H9 (cell line): Measurements from ENCODE around the gene YY2. TPM values are rescaled to one million over a fixed set of nuclear protein-coding genes. Genes with fewer than 3 reads are reported as not detected.

Experiments
- DNase-seq: peaks from one replicate; pipeline ENCODE4 v3.0.0-alpha.2; 2017
- H2AFZ ChIP-seq: one replicate; pipeline ENCODE4 v1.6.1; 2013; ENCODE audit warnings: mild to moderate bottlenecking, low read length, control low read depth, moderate library complexity
- H2AK5ac ChIP-seq: 2 replicates; pipeline ENCODE4 v1.6.1; 2013; ENCODE audit warnings: low read length, control low read depth, mixed read lengths; ENCODE audit not compliant: insufficient read length
- H2BK120ac ChIP-seq: one replicate; pipeline ENCODE4 v1.6.1; 2013; ENCODE audit warnings: low read depth, mild to moderate bottlenecking, low read length, control low read depth, inconsistent platforms; ENCODE audit not compliant: poor library complexity, severe bottlenecking
- H2BK12ac ChIP-seq: 2 replicates; pipeline ENCODE4 v1.6.1; 2013; ENCODE audit warnings: low read length, control low read depth, mixed read lengths, low read depth; ENCODE audit not compliant: insufficient read length
- H2BK15ac ChIP-seq: 2 replicates; pipeline ENCODE4 v1.6.1; 2013; ENCODE audit warnings: low read depth, low read length, control low read depth
- H2BK20ac ChIP-seq: one replicate; pipeline ENCODE4 v1.6.1; 2013; ENCODE audit warnings: low read depth, mild to moderate bottlenecking, low read length, control low read depth, inconsistent platforms; ENCODE audit not compliant: poor library complexity, severe bottlenecking
- H2BK5ac ChIP-seq: 2 replicates; pipeline ENCODE4 v1.6.1; 2013; ENCODE audit warnings: low read length, control low read depth, mixed read lengths; ENCODE audit not compliant: insufficient read length
- H3K14ac ChIP-seq: 2 replicates; pipeline ENCODE4 v1.6.1; 2013; ENCODE audit warnings: low read length, control low read depth; ENCODE audit not compliant: insufficient read depth
- H3K18ac ChIP-seq: 2 replicates; pipeline ENCODE4 v1.6.1; 2013; ENCODE audit warnings: low read depth, mild to moderate bottlenecking, mixed read lengths, low read length, control low read depth; ENCODE audit not compliant: insufficient read length
- H3K23ac ChIP-seq: 2 replicates; pipeline ENCODE4 v1.6.1; 2013; ENCODE audit warnings: low read length, control low read depth, mixed read lengths, low read depth; ENCODE audit not compliant: insufficient read length
- H3K23me2 ChIP-seq: 2 replicates; pipeline ENCODE4 v1.6.1; 2013; ENCODE audit warnings: low read depth, mild to moderate bottlenecking, mixed read lengths, low read length, control low read depth; ENCODE audit not compliant: insufficient read length, poor library complexity, severe bottlenecking
- H3K27ac ChIP-seq: 2 replicates; pipeline ENCODE4 v1.5.1; 2013; ENCODE audit warnings: low read length, control low read depth, mixed read lengths, low read depth; ENCODE audit not compliant: insufficient read length
- H3K27me3 ChIP-seq: 2 replicates; pipeline ENCODE4 v1.6.1; 2013; ENCODE audit warnings: low read length, control low read depth, inconsistent platforms; ENCODE audit not compliant: insufficient read depth
- H3K4ac ChIP-seq: 2 replicates; pipeline ENCODE4 v1.6.1; 2013; ENCODE audit warnings: low read depth, mild to moderate bottlenecking, control low read depth, inconsistent platforms, low read length, moderate library complexity
- H3K4me1 ChIP-seq: 2 replicates; pipeline ENCODE4 v1.6.1; 2013; ENCODE audit warnings: low read length, control low read depth, inconsistent platforms; ENCODE audit not compliant: insufficient read depth
- H3K4me2 ChIP-seq: 2 replicates; pipeline ENCODE4 v1.6.1; 2013; ENCODE audit warnings: low read length, control low read depth, mixed read lengths; ENCODE audit not compliant: insufficient read length, insufficient read depth
- H3K56ac ChIP-seq: 2 replicates; pipeline ENCODE4 v1.6.1; 2013; ENCODE audit warnings: low read depth, mild to moderate bottlenecking, mixed read lengths, low read length, control low read depth; ENCODE audit not compliant: insufficient read length
- H3K79me1 ChIP-seq: 2 replicates; pipeline ENCODE4 v1.6.1; 2013; ENCODE audit warnings: low read depth, mild to moderate bottlenecking, moderate library complexity, low read length, control low read depth, inconsistent platforms; ENCODE audit not compliant: insufficient read depth, poor library complexity, severe bottlenecking
- H3K79me2 ChIP-seq: 2 replicates; pipeline ENCODE4 v1.6.1; 2013; ENCODE audit warnings: low read length, control low read depth, inconsistent platforms; ENCODE audit not compliant: insufficient read depth
- H3K9ac ChIP-seq: 2 replicates; pipeline ENCODE4 v1.6.1; 2013; ENCODE audit warnings: low read length, control low read depth, mixed read lengths; ENCODE audit not compliant: insufficient read length; ENCODE audit errors: extremely low read depth
- H3K9me3 ChIP-seq: one replicate; pipeline ENCODE4 v1.6.1; 2013; ENCODE audit warnings: low read depth, low read length, inconsistent platforms; ENCODE audit not compliant: control insufficient read depth
- H3T11ph ChIP-seq: one replicate; pipeline ENCODE4 v1.6.1; 2013; ENCODE audit warnings: mild to moderate bottlenecking, low read length, control low read depth, inconsistent platforms
- H4K20me1 ChIP-seq: one replicate; pipeline ENCODE4 v1.6.1; 2013; ENCODE audit not compliant: control insufficient read depth, insufficient read length, insufficient read depth
- H4K5ac ChIP-seq: 2 replicates; pipeline ENCODE4 v1.6.1; 2013; ENCODE audit warnings: low read depth, mild to moderate bottlenecking, mixed read lengths, low read length, control low read depth; ENCODE audit not compliant: insufficient read length
- H4K8ac ChIP-seq: replicated peaks from 2 replicates; pipeline ENCODE4 v1.6.1; 2013; ENCODE audit warnings: low read length, control low read depth, mixed read lengths, low read depth; ENCODE audit not compliant: insufficient read length
- H4K91ac ChIP-seq: 2 replicates; pipeline ENCODE4 v1.6.1; 2013; ENCODE audit warnings: low read depth, mild to moderate bottlenecking, moderate library complexity, mixed read lengths, low read length, control low read depth; ENCODE audit not compliant: insufficient read length
- H3K27ac Mint-ChIP-seq, 3 experiments: 2 replicates in 2 of 3; 3 replicates in 1 of 3; pipeline ENCODE4 v1.8.0; 2020 to 2021; ENCODE audit warnings: mixed read lengths in 3 of 3, mild to moderate bottlenecking in 1 of 3, moderate library complexity in 1 of 3
- H3K27me3 Mint-ChIP-seq: 2 replicates; pipeline ENCODE4 v1.8.0; 2021; ENCODE audit warnings: low read depth, mild to moderate bottlenecking, moderate library complexity, mixed read lengths
- H3K36me3 Mint-ChIP-seq, 3 experiments: 2 replicates in 2 of 3; 3 replicates in 1 of 3; pipeline ENCODE4 v1.8.0; 2020 to 2021; ENCODE audit warnings: low read depth in 3 of 3, mixed read lengths in 3 of 3; ENCODE audit not compliant: insufficient read depth in 1 of 3
- H3K4me1 Mint-ChIP-seq, 2 experiments: 2 replicates each; pipeline ENCODE4 v1.8.0; 2020; ENCODE audit warnings: mixed read lengths in 2 of 2
- H3K4me3 Mint-ChIP-seq, 2 experiments: 2 replicates in 1 of 2; 3 replicates in 1 of 2; pipeline ENCODE4 v1.8.0; 2020 to 2021; ENCODE audit warnings: mild to moderate bottlenecking in 2 of 2, mixed read lengths in 2 of 2, moderate library complexity in 1 of 2
- H3K9me3 Mint-ChIP-seq, 2 experiments: 2 replicates in 1 of 2; 3 replicates in 1 of 2; pipeline ENCODE4 v1.8.0; 2020; ENCODE audit warnings: mild to moderate bottlenecking in 2 of 2, mixed read lengths in 2 of 2, moderate library complexity in 1 of 2
- WGBS: extraction: QIAGEN DNeasy Blood & Tissue Kit; methylation state at CpG from one replicate; pipeline ENCODE4 v1.1.7; 2013; ENCODE audit warnings: missing lambda C conversion rate, low lambda C conversion rate, mixed read lengths; ENCODE audit not compliant: insufficient read length; ENCODE audit errors: extremely low coverage; 5-methylcytosine and 5-hydroxymethylcytosine counted together
- total RNA-seq: library from RNA; stranded (reverse); gene quantifications from 2 replicates; pipeline ENCODE4 v1.2.1, GENCODE V29; 2021
- TF ChIP-seq, protein P1 (sequence below): fragments of 200-600 bp; sonication (generic); conservative IDR thresholded peaks from 3 replicates; pipeline ENCODE4 v1.8.0; 2021; ENCODE audit warnings: antibody characterized with exemption, mild to moderate bottlenecking

Gene YY2
- total RNA-seq, 1 experiment from 2014 or later: 1.8 TPM

GRCh38 chrX:21881881-21882574 is 26.2 kb downstream of the YY2 start:
- no peaks in the 10 kb centered on the region for H3K4me1 ChIP-seq

More at GRCh38 chrX:21881881-21882574, 26.2 kb downstream of the YY2 start:
- peaks cover 0 to 2% (median 0%) of the 10 kb centered on the region in 3 experiments; a peak in 1 of 7 replicates for H3K36me3 Mint-ChIP-seq
- Histone ChIP-seq H4K20me1 (no peaks in the 10 kb centered on the region), H3K9ac (no peak overlapping the region), H3K27me3 (no peaks in the 10 kb centered on the region), H2AK5ac (no peak overlapping the region), H3K4ac (no peak overlapping the region), H3K27ac (no peak overlapping the region), H2BK20ac (no peak overlapping the region), H3K14ac (no peak overlapping the region), H4K91ac (no peak overlapping the region), H2AFZ (no peak overlapping the region), H2BK120ac (no peak overlapping the region), H3K18ac (no peak overlapping the region), H3K23ac (no peak overlapping the region), H2BK5ac (no peak overlapping the region), H2BK15ac (no peak overlapping the region), H3K9me3 (no peaks in the 10 kb centered on the region), H4K8ac (no peak overlapping the region), H3K79me2 (no peaks in the 10 kb centered on the region), H4K5ac (no peak overlapping the region), H3K56ac (no peak overlapping the region), H3K4me2 (no peak overlapping the region), H3K23me2 (no peaks in the 10 kb centered on the region), H3K79me1 (no peaks in the 10 kb centered on the region), H3T11ph (no peak overlapping the region), H2BK12ac (no peak overlapping the region)
- H3K27me3 Mint-ChIP-seq: no peaks in the 10 kb centered on the region
- no peak overlapping the region for H3K4me3 Mint-ChIP-seq
- WGBS: no CpG with 5 or more reads among the region's 3 CpGs
- peaks cover 0 to 13% of the 10 kb centered on the region in 2 experiments; a peak in 3 of 5 replicates for H3K9me3 Mint-ChIP-seq
- H3K4me1 Mint-ChIP-seq: peaks cover 10 to 13% of the 10 kb centered on the region in 2 experiments
- DNase-seq: no peak
- TF ChIP-seq, protein P1, sequence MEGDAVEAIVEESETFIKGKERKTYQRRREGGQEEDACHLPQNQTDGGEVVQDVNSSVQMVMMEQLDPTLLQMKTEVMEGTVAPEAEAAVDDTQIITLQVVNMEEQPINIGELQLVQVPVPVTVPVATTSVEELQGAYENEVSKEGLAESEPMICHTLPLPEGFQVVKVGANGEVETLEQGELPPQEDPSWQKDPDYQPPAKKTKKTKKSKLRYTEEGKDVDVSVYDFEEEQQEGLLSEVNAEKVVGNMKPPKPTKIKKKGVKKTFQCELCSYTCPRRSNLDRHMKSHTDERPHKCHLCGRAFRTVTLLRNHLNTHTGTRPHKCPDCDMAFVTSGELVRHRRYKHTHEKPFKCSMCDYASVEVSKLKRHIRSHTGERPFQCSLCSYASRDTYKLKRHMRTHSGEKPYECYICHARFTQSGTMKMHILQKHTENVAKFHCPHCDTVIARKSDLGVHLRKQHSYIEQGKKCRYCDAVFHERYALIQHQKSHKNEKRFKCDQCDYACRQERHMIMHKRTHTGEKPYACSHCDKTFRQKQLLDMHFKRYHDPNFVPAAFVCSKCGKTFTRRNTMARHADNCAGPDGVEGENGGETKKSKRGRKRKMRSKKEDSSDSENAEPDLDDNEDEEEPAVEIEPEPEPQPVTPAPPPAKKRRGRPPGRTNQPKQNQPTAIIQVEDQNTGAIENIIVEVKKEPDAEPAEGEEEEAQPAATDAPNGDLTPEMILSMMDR: no peak
- no peak overlapping the region for H3K27ac Mint-ChIP-seq
